NCI-H1105 (cell line): Measurements from ENCODE around the gene QKI.

Experiments used
- DNase-seq: peaks from one replicate; lab custom pipeline; 2025; lab: John Stamatoyannopoulos, UW

QKI gene

DNA sequence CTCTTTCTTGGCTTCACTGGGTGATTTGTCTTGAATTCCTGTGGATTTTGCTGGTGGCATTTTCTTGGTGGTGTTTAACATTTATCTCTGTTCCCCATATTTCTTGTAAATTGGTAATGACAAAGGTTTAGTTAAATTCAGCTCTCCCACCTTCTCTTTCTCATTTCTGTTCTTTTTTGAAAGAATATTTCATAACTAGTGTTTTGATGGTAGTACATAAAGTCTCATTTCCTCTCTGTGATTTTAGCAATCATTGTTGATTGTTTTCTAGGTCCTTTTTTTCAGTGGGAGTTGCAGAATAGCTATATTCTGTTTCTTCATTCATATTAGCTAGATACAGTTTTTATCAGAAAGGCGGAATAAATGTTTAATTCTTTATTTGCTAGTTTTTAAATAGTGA, 73.1 kb downstream of the QKI start:
- no peak for DNase-seq

DNA sequence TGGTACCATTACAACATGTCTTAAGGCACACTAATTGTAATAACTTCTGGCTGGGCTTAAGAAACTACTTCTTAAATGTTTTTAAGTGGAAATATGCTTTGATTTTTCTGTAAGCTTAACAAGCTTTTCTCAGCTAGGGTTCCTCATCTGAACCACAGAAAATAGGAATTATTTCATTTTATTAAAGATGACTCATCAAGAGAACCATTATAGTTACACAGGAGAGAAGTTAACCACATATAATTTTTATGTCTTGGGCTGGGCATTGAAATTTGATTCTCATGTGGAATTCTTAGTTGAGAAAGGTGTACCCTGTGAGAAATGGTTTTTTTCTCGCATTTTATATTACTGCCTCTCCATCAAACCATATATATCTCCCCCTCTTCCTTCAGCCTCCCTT, 75.1 kb downstream of the QKI start:
- DNase-seq, result no peak

DNA sequence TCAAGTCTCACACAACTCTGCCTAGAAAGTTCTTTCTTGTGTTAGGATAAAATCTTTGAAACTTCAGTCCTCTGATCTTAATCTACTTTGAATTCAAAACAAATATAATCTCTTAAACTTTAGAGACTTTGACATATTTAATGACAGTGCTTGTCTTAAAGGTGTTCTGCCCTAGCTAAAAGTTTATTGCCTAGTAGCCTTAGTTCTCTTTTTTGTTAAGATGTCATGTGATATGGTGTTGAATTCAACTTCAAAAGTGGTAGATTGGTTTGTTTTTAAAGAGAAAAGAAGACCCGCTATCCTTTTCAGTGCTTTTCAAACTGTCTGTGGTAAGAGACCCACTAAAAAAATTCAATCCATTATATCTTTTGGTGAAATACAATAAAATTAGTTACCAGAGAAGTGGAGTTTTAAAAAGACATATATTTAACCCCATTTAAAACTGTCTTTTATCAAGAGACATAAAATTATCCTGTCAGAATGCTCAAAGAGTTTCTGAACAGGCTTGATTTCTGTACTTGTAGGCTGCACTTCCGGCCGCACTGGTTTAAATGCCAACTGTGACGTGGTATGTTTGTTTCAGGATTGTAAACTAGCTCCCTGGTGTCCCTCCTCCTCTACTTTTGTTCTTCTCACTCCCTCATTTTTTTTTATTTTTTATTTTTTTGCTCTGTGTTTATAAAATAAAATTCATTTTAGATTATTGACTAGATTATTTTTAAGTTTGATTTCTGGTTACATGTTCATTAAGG, 76.5 kb downstream of the QKI start:
- no peak for DNase-seq

DNA sequence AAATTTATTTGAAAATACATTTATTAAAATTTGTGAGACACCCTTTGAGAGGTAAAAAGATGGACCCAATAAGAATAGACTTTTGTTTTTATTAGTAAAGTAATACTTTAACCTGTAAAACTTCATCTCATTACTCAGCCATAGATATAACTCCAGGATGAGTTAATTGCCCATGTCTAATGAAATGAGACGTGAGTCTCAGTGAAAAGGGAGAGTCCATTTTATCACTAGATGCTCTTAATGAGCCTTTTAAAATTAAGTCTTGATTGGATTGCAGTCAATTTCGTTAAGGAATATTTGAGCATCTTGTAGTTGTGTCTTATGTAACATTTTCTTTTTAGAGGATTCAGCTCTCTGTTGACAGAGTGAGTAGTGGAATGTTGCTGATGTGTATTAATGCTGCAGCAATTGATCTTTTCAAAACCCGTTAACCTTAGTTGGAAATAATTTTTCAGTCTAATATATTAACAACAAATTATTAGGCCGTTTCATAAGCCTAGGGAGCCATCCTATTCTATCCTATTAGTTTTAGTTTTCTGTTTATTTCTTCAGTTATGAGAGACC, 77.3 kb downstream of the QKI start:
- no peak for DNase-seq

DNA sequence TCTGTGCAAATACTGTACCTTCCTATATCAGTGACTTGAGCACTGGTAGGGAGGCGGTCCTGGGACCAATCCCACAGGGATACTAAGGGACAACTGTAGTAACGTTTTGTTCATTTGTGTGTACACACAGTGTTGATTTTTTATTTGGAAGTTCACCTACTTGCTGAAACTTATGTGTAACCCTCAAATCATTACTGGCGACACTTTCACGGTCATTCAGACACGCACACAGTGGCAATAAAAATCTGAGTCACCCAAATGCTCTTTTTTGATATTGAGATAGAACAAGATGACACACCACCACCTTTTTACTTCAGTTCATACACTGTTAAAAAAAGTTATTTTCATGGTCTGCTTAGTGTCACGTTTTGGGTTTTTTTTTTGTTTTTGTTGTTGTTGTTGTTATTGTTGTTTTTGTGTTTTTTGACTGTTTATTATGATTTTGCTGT, 79.8 kb downstream of the QKI start:
- no peak for DNase-seq

DNA sequence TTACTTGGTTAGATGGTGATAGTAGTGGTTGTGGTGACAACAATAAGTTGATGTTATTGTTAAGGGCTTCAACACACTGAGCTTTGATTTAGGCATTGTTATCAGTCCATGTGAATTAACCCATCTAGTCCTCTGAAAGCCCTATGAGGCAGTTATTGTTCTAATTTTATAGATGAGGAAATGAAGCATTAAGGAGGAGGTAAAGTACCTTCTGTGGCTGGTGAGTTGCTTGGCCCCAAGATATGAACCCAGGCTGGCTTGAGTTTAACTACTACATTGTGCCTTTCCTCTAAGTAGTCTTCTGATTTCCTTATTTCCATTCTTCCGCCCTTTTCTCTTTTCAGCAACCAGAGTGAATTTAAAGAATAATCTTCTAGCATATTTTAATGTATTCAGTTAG, 81.7 kb downstream of the QKI start:
- no peak for DNase-seq

DNA sequence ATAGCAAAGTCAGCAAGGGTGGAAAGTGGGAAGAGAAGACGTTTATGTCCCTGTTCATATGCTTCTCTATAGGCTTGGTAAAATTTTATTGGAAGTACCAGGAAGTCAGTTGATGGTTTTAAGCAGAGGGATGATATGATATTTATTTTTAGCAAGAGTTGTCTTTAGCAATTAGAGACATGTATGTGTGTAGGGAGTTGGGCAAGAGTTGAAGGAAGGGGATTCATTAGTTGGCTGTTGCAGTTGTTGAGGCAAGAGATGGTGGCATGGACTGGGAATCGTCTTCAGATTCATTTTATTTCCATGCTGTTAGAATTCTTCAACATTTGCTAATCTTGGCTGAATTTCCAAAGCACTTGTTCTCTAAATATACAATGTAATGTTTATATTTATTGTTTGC, 85.6 kb downstream of the QKI start:
- no peak for DNase-seq

DNA sequence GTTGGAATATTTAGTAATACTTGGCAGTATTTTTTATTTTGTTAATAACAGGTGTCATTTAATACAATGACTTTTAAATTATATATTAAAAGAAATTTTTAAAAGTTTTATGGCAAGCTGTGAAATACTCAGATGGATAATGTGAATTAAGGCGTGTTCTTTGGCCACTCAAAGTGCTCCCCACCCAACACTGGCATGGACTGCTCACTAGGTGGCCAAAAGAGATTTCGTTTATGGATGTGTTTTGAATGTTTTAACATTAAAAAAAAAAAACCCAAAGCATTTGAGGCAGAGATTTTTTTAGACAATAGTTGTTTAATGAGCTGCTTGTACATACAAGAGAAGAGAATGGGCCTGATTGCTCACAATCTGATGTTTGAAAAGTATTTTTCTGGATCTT, 86.5 kb downstream of the QKI start:
- DNase-seq, result no peak

DNA sequence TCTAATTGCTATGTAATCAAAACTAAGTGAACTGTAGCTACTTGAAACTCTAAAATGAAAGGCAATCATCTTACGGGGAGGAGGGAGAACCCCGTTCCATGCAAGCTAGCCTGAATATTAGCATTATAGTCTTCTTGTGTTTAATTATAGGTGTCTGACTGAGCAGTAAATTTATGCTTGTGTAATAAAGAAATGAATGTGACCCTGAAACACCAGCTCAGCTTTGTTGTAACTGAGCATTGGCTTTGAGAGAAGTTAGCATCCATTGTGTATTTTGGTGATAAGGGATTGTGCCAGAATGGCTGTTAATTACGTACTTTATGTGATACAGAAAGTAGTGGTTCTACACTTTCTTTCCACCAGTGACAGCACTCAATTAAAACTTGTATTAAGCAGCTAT, 86.9 kb downstream of the QKI start:
- DNase-seq, result peak; percentile 97

DNA sequence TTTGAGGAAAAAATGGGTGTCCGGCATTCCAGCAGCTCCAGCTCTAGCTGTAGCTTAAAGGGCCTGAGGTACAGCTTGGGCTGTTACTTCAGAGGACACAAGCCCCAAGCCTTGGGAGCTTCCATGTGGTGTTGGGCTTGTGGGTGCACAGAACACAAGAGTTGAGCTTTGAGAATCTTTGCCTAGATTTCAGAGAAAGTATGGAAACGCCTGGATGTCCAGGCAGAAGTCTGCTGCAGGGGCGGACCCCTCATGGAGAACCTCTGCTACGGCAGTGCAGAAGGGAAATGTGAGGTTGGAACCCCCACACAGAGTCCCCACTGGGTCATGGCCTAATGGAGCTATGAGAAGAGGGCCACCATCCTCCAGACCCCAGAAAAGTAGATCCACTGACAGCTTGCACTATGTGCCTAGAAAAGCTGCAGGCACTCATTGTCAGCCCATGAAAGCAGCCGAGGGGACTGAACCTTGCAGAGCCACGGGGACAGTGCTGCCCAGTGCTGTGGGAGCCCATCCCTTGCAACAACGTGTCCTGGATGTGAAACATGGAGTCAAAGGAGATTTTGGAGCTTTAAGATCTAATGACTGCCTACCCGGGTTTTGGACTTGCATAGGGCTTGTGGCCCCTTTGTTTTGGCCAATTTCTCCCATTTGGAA, 90.6 kb downstream of the QKI start:
- no peak for DNase-seq

DNA sequence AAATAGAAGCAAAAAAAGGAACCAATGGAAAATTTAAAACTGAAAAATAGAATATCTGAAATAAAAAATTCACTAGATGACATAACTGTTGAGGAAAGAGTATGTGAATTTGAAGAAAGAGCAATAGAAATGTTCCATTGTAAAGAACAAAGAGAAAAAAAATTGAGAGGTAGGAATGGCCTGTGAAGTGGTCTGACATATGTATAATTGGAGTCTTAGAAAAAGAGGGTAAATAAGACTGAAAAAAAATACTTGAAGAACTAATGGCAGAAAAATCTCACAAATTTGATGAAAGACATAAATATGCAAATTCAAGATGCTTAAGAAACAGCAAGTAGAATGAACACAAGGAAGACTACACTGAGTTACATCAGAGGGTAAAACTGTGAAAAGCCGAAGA, 93.4 kb downstream of the QKI start:
- no peak for DNase-seq

DNA sequence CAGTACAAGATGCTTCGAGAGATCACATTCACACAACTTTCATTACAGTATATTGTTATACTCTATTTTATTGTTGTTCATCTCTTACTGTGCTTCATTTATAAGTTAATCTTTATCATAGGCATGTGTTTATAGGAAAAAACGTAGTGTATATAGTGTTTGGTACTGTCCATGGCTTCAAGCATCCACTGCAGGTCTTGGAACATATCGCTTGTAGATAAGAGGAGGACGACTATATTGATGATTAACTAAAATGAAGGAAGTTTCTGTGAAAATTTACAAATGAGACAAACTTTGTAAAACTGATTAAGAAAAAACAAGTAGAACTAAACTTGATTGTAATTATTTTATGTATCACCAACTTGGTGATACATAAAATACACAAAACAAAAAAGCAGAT, 98.5 kb downstream of the QKI start:
- no peak for DNase-seq

DNA sequence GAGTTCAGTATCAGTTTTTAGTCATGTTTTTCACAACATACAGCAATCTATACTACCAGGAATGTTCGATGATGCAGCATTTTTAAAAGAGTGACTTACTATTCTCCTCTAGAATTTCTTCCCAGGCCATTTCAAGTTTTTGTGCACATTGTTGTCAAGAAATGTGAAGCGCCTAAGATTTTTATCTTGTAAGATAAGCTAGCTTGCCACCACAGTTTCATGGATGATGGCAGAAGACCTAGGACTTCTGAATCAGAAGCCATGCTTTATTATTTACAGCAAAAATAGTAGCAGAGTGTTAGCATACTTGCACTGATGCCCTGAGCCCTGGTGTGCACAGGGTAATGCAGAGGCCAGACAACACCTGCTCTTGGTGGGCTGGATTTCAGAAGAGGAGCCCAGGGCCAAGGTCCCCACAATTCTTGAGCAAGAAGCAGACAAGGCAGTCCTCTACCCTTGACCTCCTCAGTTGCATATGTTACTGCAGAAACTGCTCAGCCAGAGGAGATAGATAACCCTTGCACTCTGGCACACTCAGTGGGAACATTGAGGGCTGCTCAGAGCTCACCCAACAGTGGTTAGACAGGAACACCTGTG, 99.2 kb downstream of the QKI start:
- DNase-seq, result no peak

DNA sequence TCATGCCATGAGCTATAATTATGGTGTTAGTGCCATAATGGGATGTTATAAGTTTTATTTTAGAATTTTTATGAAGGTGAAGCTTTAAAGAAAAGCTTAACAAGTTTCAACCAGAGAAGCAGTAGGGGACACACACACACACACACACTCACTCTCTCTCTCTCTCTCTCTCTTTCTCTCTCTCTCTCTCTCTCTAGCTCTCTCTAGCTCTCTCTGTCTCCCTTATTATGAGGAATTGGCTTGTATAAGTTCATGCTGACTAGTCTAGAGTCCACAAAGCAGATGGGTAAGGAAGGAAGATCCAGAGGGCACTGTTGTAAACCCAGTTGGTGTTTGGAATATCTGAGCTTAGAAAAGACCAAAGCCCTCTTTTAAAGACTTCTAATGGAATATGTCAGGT, 102.4 kb downstream of the QKI start:
- no peak for DNase-seq

DNA sequence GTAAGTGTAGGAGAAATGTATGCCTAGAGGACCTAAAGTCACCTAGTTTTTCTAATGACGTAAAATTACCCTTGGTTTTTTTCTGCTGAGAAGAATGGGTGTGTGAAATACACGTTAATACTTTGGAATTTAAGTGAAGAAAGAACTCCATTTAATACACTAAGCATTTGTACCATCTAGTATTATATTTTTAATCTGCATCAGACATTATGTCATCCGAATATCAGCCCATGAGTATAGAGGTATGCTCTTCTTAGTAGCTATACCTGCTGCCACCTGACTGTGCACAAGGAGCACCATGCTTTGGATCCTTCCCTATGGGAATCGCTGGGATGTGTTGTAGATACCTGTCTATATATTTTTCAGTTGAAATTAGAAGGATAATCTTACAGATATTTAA, 106.4 kb downstream of the QKI start:
- no peak for DNase-seq

DNA sequence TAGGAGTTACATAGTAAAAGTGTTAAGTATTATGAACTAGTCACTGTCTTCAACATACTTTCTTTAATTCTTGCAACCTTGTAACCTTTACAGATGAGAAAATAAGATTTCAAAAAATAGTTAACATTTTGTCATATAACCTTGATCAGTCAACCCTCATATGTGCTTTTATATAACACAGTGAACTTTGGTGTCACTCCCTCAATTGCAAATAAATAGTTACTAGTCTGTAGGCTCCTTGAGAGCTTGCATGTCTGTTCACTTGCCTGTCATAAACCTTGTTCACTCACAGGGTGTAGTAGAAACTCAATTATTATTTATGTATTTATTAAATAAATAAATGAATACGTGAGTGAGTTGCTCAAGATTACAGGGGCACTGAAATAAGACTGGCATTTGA, 107.5 kb downstream of the QKI start:
- DNase-seq, result no peak

DNA sequence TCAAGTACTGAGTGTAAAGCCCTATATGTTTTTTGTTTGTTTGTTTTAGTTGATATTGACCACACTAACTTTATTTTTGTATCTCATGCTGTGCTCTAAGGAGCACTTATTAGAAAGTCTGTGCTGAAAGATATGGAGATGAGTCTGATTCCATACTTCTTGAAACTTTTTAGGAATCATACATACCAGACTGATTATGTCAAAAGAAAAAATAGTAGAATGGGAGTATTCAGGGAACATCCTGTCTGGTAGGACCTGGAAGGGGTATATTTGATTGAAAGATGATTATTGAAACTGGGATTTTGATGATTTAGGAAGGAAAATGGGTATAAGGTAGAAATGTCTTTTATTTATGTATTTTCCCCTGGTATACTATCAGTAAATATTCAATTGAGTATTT, 111.4 kb downstream of the QKI start:
- DNase-seq, result no peak

DNA sequence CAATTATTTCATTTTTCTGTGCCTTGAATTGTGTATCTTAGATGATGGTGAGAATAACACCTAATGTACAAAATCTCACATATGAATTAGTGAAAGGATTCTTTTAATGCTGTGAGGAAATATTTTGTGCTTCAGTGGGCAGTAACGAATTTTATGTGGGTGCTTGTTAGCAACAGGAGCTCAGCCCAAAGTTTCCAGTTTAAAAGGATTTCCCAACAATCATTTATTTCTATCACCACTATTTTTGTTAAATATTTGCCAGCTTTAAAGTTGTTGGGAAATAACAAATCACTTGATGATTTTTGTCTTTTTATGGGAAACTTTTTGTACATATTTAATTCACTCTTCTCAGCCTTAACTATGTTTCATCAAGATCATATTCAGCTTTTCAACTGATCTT, 111.8 kb downstream of the QKI start:
- no peak for DNase-seq

DNA sequence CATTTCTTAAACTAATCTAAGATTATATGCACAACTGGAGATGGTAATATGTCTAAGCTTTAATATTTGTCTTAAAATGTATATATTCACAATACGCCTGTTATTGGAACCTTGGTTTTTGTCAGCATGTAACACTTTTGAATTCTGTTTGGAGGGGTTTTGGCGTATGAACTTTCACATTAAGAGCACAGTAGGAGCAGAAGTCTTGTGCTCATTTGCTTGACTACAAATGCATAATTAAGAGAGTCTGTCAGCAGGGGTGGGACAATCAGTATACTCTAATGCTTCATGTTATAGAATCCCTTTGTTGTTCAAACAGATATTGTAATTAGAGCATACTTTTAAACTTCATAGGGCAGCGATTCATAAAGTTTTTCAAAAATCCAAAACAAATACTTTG, 112.8 kb downstream of the QKI start:
- no peak for DNase-seq

DNA sequence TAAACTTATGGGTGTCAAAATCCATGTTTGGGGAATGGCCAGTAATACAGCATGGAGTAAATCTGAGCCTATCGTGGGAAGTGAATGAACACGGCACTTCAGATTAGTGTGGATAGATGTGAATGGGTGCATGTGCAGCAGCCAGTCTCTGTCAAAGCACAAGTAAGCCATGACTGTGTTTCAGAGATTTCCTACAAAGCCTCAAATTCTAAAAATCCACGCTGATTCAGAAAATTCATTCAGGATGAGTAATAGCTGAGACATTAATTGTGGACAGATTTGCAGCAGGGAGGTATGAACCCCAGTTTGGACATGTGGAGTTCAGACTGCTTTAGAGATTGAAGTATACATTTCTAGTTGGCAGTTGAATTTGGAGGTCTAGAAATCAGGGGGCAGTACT, 115.1 kb downstream of the QKI start:
- DNase-seq, result no peak

DNA sequence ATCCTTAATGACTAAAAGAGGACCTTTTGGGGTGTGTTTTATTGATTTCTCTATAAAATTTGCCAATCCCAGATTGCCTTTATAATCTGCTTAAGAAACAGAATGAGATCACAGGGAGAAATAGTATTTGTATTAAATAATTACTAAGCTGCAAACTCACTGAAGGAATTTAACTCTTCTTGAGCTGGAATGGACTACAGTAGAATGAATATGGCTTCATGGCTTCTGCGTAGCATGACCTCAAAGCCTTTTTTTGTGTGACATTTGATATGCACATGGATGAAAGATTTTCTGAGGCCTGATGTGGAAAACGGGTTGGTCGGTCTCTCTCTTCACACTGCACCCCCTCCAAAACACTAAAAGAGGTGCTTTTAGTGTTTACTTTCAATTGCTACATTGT, 115.9 kb downstream of the QKI start:
- DNase-seq, result no peak

DNA sequence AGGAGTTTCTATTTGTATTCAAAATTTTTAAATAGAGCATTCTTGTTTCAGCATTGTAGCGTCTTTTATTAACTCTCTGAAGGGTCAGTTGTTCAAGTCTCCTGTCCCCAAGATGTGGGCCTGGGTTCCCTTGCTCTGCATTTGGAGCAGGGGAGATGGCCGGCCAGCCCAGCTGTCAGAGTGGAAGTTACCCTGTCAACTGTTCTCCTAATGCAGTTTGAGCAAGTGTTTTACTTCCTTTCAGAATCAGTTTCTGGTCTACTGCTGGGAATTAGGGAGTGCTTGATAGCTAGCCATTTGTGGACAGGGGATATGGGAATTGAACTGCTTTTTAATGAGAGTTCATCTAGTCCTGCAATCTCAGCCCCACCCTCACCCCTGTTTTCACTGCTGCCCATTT, 116.6 kb downstream of the QKI start:
- DNase-seq, result no peak

DNA sequence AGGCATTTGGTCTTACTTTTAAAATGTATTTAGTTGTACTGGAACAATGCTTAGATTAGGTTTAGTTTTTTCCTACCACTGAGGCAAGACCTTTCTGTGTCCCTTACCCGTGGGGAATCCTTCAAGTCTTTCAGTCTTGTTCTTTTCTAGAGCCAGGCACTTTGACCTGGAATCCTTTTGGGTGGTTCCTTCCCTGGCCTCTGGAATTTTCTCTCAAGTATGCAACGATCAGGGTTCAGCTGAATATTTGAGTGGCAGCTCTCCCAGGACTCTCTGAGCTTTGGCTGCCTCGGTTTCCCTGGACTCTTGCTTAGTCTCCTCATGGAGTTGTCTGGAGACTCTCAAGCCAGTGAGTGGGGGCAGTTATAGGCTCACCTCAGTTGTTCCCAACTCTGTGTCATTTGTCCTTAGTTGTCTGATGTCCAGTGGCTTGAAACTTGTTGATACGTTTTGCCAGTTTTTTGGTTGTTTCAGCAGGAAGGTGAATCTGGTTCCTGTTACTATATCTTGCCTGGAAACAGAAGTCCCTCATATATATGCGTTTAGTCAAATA, 118.1 kb downstream of the QKI start:
- DNase-seq, result no peak
